ENCODE results near the gene PDSS2. TPM values are rescaled to one million over a fixed set of nuclear protein-coding genes. Genes with fewer than 3 reads are reported as not detected.

The PDSS2 gene
- total RNA-seq, 1 experiment from 2014 or later = 12.1 TPM

- Histone ChIP-seq H3T11ph (ENCODE audit: low read length) (no peak overlapping the region), H2AK5ac (ENCODE audit: insufficient read length, low read length) (no peak overlapping the region), H2AFZ (ENCODE audit: low read length) (no peak overlapping the region), H3K23ac (ENCODE audit: insufficient read length, low read depth, low read length) (no peak overlapping the region), H4K8ac (replicated peaks; ENCODE audit: insufficient read length, low read depth, low read length) (no peak overlapping the region), H3K23me2 (ENCODE audit: insufficient read length, low read depth, low read length, poor library complexity, severe bottlenecking) (peaks cover 16% of the 10 kb centered on the region), H4K5ac (ENCODE audit: insufficient read length, low read depth, low read length) (no peak overlapping the region), H3K4ac (ENCODE audit: low read depth, low read length) (no peak overlapping the region), H2BK12ac (ENCODE audit: insufficient read length, low read depth, low read length) (no peak overlapping the region), H2BK120ac (ENCODE audit: low read depth, low read length, poor library complexity, severe bottlenecking) (no peak overlapping the region), H4K20me1 (ENCODE audit: control insufficient read depth, insufficient read depth, insufficient read length) (no peaks in the 10 kb centered on the region), H3K9me3 (ENCODE audit: control insufficient read depth, low read depth, low read length) (no peaks in the 10 kb centered on the region), H2BK5ac (ENCODE audit: insufficient read length, low read length) (no peak overlapping the region), H3K79me1 (ENCODE audit: insufficient read depth, low read depth, low read length, poor library complexity, severe bottlenecking) (no peaks in the 10 kb centered on the region), H3K14ac (ENCODE audit: insufficient read depth, low read length) (no peak overlapping the region), H3K79me2 (ENCODE audit: insufficient read depth, low read length) (no peaks in the 10 kb centered on the region), H3K18ac (ENCODE audit: insufficient read length, low read depth, low read length) (no peak overlapping the region), H4K91ac (ENCODE audit: insufficient read length, low read depth, low read length) (no peak overlapping the region), H3K27ac (ENCODE audit: insufficient read length, low read depth, low read length) (no peak overlapping the region), H3K9ac (ENCODE audit: extremely low read depth, insufficient read length, low read length) (no peak overlapping the region), H3K4me1 (ENCODE audit: insufficient read depth, low read length) (peaks cover 8% of the 10 kb centered on the region), H3K4me2 (ENCODE audit: insufficient read depth, insufficient read length, low read length) (no peak overlapping the region), H2BK15ac (ENCODE audit: low read depth, low read length) (no peak overlapping the region), H2BK20ac (ENCODE audit: low read depth, low read length, poor library complexity, severe bottlenecking) (no peak overlapping the region), H3K27me3 (ENCODE audit: insufficient read depth, low read length) (peaks cover 7% of the 10 kb centered on the region), H3K56ac (ENCODE audit: insufficient read length, low read depth, low read length) (no peak overlapping the region)
- Mint-ChIP-seq H3K27ac (no peak overlapping the region), H3K36me3 (ENCODE audit: insufficient read depth in 1 of 3, low read depth in 3 of 3) (no peaks in the 10 kb centered on the region), H3K4me1 (peaks cover 3 to 15% of the 10 kb centered on the region in 2 experiments), H3K27me3 (ENCODE audit: low read depth) (peaks cover 2% of the 10 kb centered on the region), H3K9me3 (no peaks in the 10 kb centered on the region), H3K4me3 (no peak overlapping the region)
- no peak for DNase-seq
- WGBS (ENCODE audit: extremely low coverage, insufficient read length, low lambda C conversion rate) = no CpG with 5 or more reads among the region's 7 CpGs
- no peak for TF ChIP-seq CTCF (conservative IDR thresholded peaks at IDR 0.05)
These were observed 35.9 kb upstream of the PDSS2 start for GRCh38 chr6:107495196-107495643.
